NK-92 (cell line): ENCODE measurements around the gene ELK4.

Experiments used
- DNase-seq: peaks from one replicate; lab custom pipeline; 2025; ENCODE audit not compliant: unreplicated experiment; lab: John Stamatoyannopoulos, UW

The ELK4 gene

GRCh38 chr1:205631768-205632668, at the start of gene ELK4:
Gene ELK4 (minus strand): TSS chr1:205632011. CDS start chr1:205623882, 8,129 bp downstream.
- DNase-seq = peak; percentile 90

GRCh38 chr1:205681364-205681763, 49.6 kb upstream of the ELK4 start:
- DNase-seq = no peak

GRCh38 chr1:205680073-205680851, 48.5 kb upstream of the ELK4 start, which contains the start of gene SLC45A3:
Gene SLC45A3 (minus strand): TSS chr1:205680509. CDS start chr1:205664656, 15,853 bp downstream.
- no peak for DNase-seq

- DNase-seq = no peak
These were observed 46.7 kb upstream of the ELK4 start for GRCh38 chr1:205678286-205679111.

- DNase-seq = no peak
These were observed 45.4 kb upstream of the ELK4 start for GRCh38 chr1:205677167-205677566.

- no peak for DNase-seq
These were observed 44.8 kb upstream of the ELK4 start for GRCh38 chr1:205676597-205676996.

GRCh38 chr1:205676002-205676401, 44.2 kb upstream of the ELK4 start:
- no peak for DNase-seq

GRCh38 chr1:205675247-205675646, 43.4 kb upstream of the ELK4 start:
- no peak for DNase-seq

GRCh38 chr1:205672970-205673369, 41.2 kb upstream of the ELK4 start:
- DNase-seq = no peak

- no peak for DNase-seq
These were observed 40.6 kb upstream of the ELK4 start for GRCh38 chr1:205672395-205672889.

GRCh38 chr1:205670611-205671430, 39.0 kb upstream of the ELK4 start:
- DNase-seq = no peak

- DNase-seq = no peak
These were observed 38.3 kb upstream of the ELK4 start for GRCh38 chr1:205670150-205670446.

- DNase-seq = no peak
These were observed 37.7 kb upstream of the ELK4 start for GRCh38 chr1:205669341-205670149.

- no peak for DNase-seq
These were observed 37.1 kb upstream of the ELK4 start for GRCh38 chr1:205668951-205669340.

- DNase-seq = no peak
These were observed 36.3 kb upstream of the ELK4 start for GRCh38 chr1:205667909-205668643.

GRCh38 chr1:205666372-205667166, 34.8 kb upstream of the ELK4 start:
- DNase-seq = no peak

GRCh38 chr1:205665201-205666045, 33.6 kb upstream of the ELK4 start:
- DNase-seq = no peak
